OCI-LY3 (cell line): Measurements from ENCODE around the gene HBS1L.
A peak's percentile ranks its signal among the peaks of the same experiment; 100 is the strongest.

Source experiments
- H2AFZ ChIP-seq: fragments of 200-600, 300-600 bp; shearing (Covaris generic); 2 replicates; pipeline ENCODE4 v1.6.0; 2014; ENCODE audit warnings: antibody characterized with exemption, low read depth, low read length
- H3K27ac ChIP-seq: fragments of 200-600, 300-600 bp; sonication (generic); 2 replicates; pipeline ENCODE4 v1.5.1; 2014; ENCODE audit warnings: mild to moderate bottlenecking, low read length, moderate library complexity, mixed read lengths
- H3K27me3 ChIP-seq: fragments of 200-600, 300-600 bp; sonication (generic); 2 replicates; pipeline ENCODE4 v1.6.1; 2014; ENCODE audit warnings: low read depth, low read length, mixed read lengths
- H3K36me3 ChIP-seq: fragments of 200-600, 300-600 bp; sonication (generic); replicated peaks from 2 replicates; pipeline ENCODE3; 2014; ENCODE audit warnings: low read depth, low read length, mixed read lengths
- H3K4me1 ChIP-seq: fragments of 300-600, 200-600 bp; sonication (generic); 2 replicates; pipeline ENCODE4 v1.6.1; 2014; ENCODE audit warnings: low read length, mixed read lengths
- H3K4me2 ChIP-seq: fragments of 200-600, 300-600 bp; sonication (generic); 2 replicates; pipeline ENCODE4 v1.6.1; 2014; ENCODE audit warnings: low read length, mixed read lengths
- H3K4me3 ChIP-seq: fragments of 300-600, 200-600 bp; sonication (generic); 2 replicates; pipeline ENCODE4 v1.5.1; 2014; ENCODE audit warnings: antibody characterized with exemption, mild to moderate bottlenecking, low read length, moderate library complexity
- H3K79me2 ChIP-seq: fragments of 300-600, 200-600 bp; shearing (Covaris generic); 2 replicates; pipeline ENCODE4 v1.6.1; 2014; ENCODE audit warnings: mild to moderate bottlenecking, low read length, mixed read lengths
- H3K9ac ChIP-seq: fragments of 300-600, 200-600 bp; shearing (Covaris generic); 2 replicates; pipeline ENCODE4 v1.6.0; 2014; ENCODE audit warnings: mild to moderate bottlenecking, low read length, moderate library complexity
- H3K9me3 ChIP-seq: fragments of 200-600, 300-600 bp; shearing (Covaris generic); 2 replicates; pipeline ENCODE4 v1.6.1; 2014; ENCODE audit warnings: low read length, mixed read lengths; ENCODE audit not compliant: insufficient read depth
- H4K20me1 ChIP-seq: fragments of 200-600, 300-600 bp; sonication (generic); 2 replicates; pipeline ENCODE4 v1.6.1; 2016; ENCODE audit warnings: low read length, mixed read lengths; ENCODE audit not compliant: insufficient read depth
- CTCF ChIP-seq: fragments of 200-600, 300-600 bp; sonication (generic); IDR thresholded peaks from 2 replicates; pipeline ENCODE4 v1.5.1; 2014; ENCODE audit warnings: antibody characterized with exemption, low read length, low read depth
- EZH2phosphoT487 ChIP-seq: fragments of 200-600 bp; shearing (Covaris generic); IDR thresholded peaks from 2 replicates; pipeline ENCODE4 v1.6.1; 2018; ENCODE audit warnings: antibody characterized with exemption, mixed run types, low read depth

The HBS1L gene

GRCh38 chr6:135085700-135086413 is 31.2 kb upstream of the HBS1L start:
- peaks cover 46% of the 10 kb centered on the region for H3K4me1 ChIP-seq
- H2AFZ ChIP-seq = no peak overlapping the region
- no peaks in the 10 kb centered on the region; the same call in 1 of the 2 replicates for H3K9me3 ChIP-seq
- H3K4me2 ChIP-seq = peak overlapping the region; percentile 70
- no peak for TF ChIP-seq EZH2phosphoT487
- TF ChIP-seq CTCF = no peak
- H3K27me3 ChIP-seq = no peaks in the 10 kb centered on the region
- H3K9ac ChIP-seq = no peak overlapping the region; the same call in 1 of the 2 replicates
- peaks cover 15% of the 10 kb centered on the region for H3K36me3 ChIP-seq
- peaks cover 6% of the 10 kb centered on the region; the same call in 1 of the 2 replicates for H4K20me1 ChIP-seq
- H3K79me2 ChIP-seq = no peaks in the 10 kb centered on the region; the same call in 1 of the 2 replicates
- H3K4me3 ChIP-seq = peak overlapping the region; percentile 47
- no peak overlapping the region for H3K27ac ChIP-seq

GRCh38 chr6:135084916-135085269 is 30.3 kb upstream of the HBS1L start:
- no peak for TF ChIP-seq EZH2phosphoT487
- TF ChIP-seq CTCF = no peak
- no peaks in the 10 kb centered on the region for H3K27me3 ChIP-seq
- H3K4me3 ChIP-seq = no peak overlapping the region
- peaks cover 46% of the 10 kb centered on the region for H3K4me1 ChIP-seq
- H3K4me2 ChIP-seq = no peak overlapping the region
- no peak overlapping the region for H3K27ac ChIP-seq
- H2AFZ ChIP-seq = no peak overlapping the region
- peaks cover 6% of the 10 kb centered on the region; the same call in 1 of the 2 replicates for H4K20me1 ChIP-seq
- no peaks in the 10 kb centered on the region; the same call in 1 of the 2 replicates for H3K79me2 ChIP-seq
- peaks cover 19% of the 10 kb centered on the region for H3K36me3 ChIP-seq
- no peak overlapping the region for H3K9ac ChIP-seq
- no peaks in the 10 kb centered on the region; the same call in 1 of the 2 replicates for H3K9me3 ChIP-seq

GRCh38 chr6:135084001-135084915 is 29.6 kb upstream of the HBS1L start:
- no peaks in the 10 kb centered on the region; the same call in 1 of the 2 replicates for H3K79me2 ChIP-seq
- peaks cover 39% of the 10 kb centered on the region for H3K4me1 ChIP-seq
- H4K20me1 ChIP-seq = peaks cover 6% of the 10 kb centered on the region; the same call in 1 of the 2 replicates
- no peak overlapping the region for H3K27ac ChIP-seq
- H3K9me3 ChIP-seq = no peaks in the 10 kb centered on the region; the same call in 1 of the 2 replicates
- no peak overlapping the region for H2AFZ ChIP-seq
- H3K9ac ChIP-seq = no peak overlapping the region
- H3K4me2 ChIP-seq = no peak overlapping the region
- H3K27me3 ChIP-seq = no peaks in the 10 kb centered on the region
- no peak for TF ChIP-seq CTCF
- no peak for TF ChIP-seq EZH2phosphoT487
- H3K4me3 ChIP-seq = no peak overlapping the region
- peaks cover 19% of the 10 kb centered on the region for H3K36me3 ChIP-seq

- Histone ChIP-seq H2AFZ (no peak overlapping the region), H3K27ac (no peak overlapping the region), H3K9me3 (no peaks in the 10 kb centered on the region; the same call in 1 of the 2 replicates), H3K27me3 (no peaks in the 10 kb centered on the region), H3K36me3 (peaks cover 19% of the 10 kb centered on the region), H3K9ac (no peak overlapping the region), H3K79me2 (no peaks in the 10 kb centered on the region; the same call in 1 of the 2 replicates), H3K4me3 (no peak overlapping the region), H4K20me1 (no peaks in the 10 kb centered on the region), H3K4me1 (peaks cover 16% of the 10 kb centered on the region), H3K4me2 (no peak overlapping the region)
- TF ChIP-seq CTCF = no peak
Measured at GRCh38 chr6:135081966-135082365, 27.3 kb upstream of the HBS1L start.
